Effector memory CD4-positive, alpha-beta T cell (primary cell): ENCODE measurements around the gene TIAM1.

Experiments used
- DNase-seq, 3 donors: peaks; one replicate each; pipeline ENCODE4 v3.0.0-alpha.2; 2020
- H3K27ac ChIP-seq: 2 replicates; pipeline ENCODE4 v1.7.0; 2013; ENCODE audit warnings: mild to moderate bottlenecking, low read length, moderate library complexity; ENCODE audit not compliant: insufficient read depth, poor library complexity, severe bottlenecking
- H3K27me3 ChIP-seq: replicated peaks from 2 replicates; pipeline ENCODE4 v1.7.0; 2013; ENCODE audit warnings: mild to moderate bottlenecking, low read length; ENCODE audit not compliant: insufficient read depth, control insufficient read depth, poor library complexity, severe bottlenecking
- H3K36me3 ChIP-seq: 2 replicates; pipeline ENCODE4 v1.7.0; 2013; ENCODE audit warnings: mild to moderate bottlenecking, low read length, moderate library complexity; ENCODE audit not compliant: control insufficient read depth, insufficient read depth
- H3K4me1 ChIP-seq: 2 replicates; pipeline ENCODE4 v1.7.0; 2013; ENCODE audit warnings: low read length, mild to moderate bottlenecking; ENCODE audit not compliant: control insufficient read depth, insufficient read depth, poor library complexity, severe bottlenecking
- H3K4me3 ChIP-seq: 2 replicates; pipeline ENCODE4 v1.7.0; 2013; ENCODE audit warnings: low read length, low read depth, mild to moderate bottlenecking; ENCODE audit not compliant: insufficient read depth, poor library complexity, severe bottlenecking
- H3K9me3 ChIP-seq: 2 replicates; pipeline ENCODE4 v1.7.0; 2013; ENCODE audit warnings: mild to moderate bottlenecking, low read length, moderate library complexity; ENCODE audit not compliant: control insufficient read depth

Gene TIAM1

GRCh38 chr21:31356440-31356839, 12.4 kb upstream of the TIAM1 start:
- H3K9me3 ChIP-seq = no peaks in the 10 kb centered on the region
- H3K36me3 ChIP-seq = no peaks in the 10 kb centered on the region
- H3K27me3 ChIP-seq = no peaks in the 10 kb centered on the region
- H3K4me1 ChIP-seq = peaks cover 24% of the 10 kb centered on the region
- no peak overlapping the region for H3K27ac ChIP-seq
- no peak for DNase-seq
- no peak overlapping the region for H3K4me3 ChIP-seq

DNA sequence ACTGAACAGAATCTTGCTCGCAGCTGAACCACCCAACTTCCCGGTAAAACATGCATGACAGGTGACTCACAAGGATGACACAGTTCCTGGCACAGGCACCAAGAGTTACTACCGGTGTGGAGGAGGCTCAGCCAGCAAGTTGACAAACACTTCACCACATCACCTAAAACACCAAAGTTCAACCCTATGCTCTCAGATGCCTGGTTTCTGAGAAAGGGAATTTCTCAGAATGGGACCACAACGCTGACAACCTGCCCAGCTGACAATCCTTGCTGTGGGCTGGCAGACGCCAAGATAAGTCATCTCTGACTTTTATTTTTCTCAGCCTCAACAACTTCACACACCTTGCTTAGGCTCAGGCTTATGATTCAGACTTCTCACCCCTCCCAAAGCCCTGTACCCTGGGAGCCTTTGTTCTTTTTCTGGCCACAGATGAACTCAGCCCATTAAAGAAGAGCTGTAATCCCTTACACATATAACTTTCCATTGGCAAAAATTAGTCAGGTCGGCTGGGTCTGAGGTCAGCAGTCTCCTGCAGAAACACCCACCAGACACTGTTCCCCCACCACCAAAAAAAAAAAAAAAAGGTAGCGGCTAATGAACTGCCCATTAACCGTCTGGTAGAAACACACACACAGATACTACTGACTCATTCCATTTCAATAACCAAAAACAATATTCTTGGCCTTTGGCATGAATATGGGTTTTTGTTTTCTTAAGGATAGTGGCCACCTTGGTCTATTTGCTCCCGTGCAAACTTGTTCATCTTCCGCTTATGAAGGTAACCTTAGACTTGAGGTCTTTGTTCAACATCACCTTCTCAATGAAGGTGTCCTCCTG, 10.8 kb upstream of the TIAM1 start:
- H3K36me3 ChIP-seq = no peaks in the 10 kb centered on the region
- peak overlapping the region; percentile 64 for H3K27ac ChIP-seq
- peak; percentile 42 to 70 (median 53) for DNase-seq
- H3K9me3 ChIP-seq = no peaks in the 10 kb centered on the region
- no peaks in the 10 kb centered on the region for H3K27me3 ChIP-seq
- H3K4me1 ChIP-seq = peaks cover 24% of the 10 kb centered on the region
- H3K4me3 ChIP-seq = no peak overlapping the region

DNA sequence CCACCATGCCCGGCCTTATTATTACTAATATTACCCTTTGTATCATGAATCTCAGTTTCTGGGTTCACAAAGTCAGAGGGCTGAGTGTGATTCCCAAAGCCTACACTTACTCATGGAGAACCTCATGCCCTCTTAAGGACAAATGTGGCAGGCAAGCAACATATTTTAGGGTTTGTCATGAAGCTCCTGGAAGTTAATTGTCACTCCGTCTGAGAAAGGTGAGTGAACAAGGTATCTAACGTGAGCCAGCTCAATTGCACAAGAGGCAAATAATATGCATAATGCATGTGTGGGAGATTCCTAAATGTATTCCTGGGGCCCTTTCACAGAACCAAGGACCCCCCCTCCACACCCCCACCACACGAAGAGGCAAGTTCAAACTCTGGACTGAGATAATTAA, 10.1 kb upstream of the TIAM1 start:
- Histone ChIP-seq H3K27me3 (no peaks in the 10 kb centered on the region), H3K4me3 (no peak overlapping the region), H3K27ac (peak overlapping the region; percentile 64), H3K36me3 (no peaks in the 10 kb centered on the region), H3K9me3 (no peaks in the 10 kb centered on the region), H3K4me1 (peaks cover 24% of the 10 kb centered on the region)
- no peak for DNase-seq

DNA sequence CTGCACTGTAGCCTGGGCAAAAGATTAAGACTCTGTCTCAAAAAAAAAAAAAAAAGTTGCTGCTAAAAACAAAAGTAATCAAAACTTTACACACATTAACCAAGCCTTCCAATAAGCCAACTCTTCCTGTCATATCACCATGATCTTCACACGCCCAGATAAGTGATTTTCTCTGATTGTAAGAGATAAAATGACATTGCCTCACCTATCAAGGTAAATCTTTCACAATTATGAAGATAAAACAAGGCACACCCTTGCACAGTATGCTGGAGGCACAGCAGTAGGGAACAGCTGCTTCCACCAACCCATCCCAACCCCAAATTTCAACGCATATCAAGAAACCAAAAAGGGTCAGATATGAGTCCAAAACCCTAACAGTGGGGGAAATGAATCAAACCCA, 8.8 kb upstream of the TIAM1 start:
- H3K36me3 ChIP-seq = no peaks in the 10 kb centered on the region
- no peaks in the 10 kb centered on the region for H3K9me3 ChIP-seq
- no peak for DNase-seq
- H3K4me3 ChIP-seq = no peak overlapping the region
- no peaks in the 10 kb centered on the region for H3K27me3 ChIP-seq
- no peak overlapping the region for H3K27ac ChIP-seq
- peaks cover 24% of the 10 kb centered on the region for H3K4me1 ChIP-seq

DNA sequence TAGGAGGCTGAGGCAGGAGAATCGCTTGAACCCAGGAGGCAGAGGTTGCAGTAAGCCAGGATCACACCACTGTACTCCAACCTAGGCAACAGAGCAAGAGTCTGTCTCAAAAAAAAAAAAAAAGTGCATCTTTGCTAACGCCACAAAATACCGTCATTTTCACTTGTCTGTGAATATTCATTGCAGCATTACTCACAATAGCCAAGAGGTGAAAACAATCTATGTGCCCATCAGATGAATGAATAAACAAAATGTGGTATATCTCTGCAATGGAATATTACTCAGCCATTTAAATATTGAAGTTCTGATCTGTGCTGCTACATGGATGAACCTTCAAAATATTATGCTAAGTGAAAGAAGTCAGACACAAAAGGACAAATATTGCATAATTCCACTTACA, 7.9 kb upstream of the TIAM1 start:
- Histone ChIP-seq H3K4me1 (peaks cover 24% of the 10 kb centered on the region), H3K27me3 (no peaks in the 10 kb centered on the region), H3K4me3 (no peak overlapping the region), H3K9me3 (no peaks in the 10 kb centered on the region), H3K36me3 (no peaks in the 10 kb centered on the region), H3K27ac (no peak overlapping the region)
- DNase-seq = no peak

DNA sequence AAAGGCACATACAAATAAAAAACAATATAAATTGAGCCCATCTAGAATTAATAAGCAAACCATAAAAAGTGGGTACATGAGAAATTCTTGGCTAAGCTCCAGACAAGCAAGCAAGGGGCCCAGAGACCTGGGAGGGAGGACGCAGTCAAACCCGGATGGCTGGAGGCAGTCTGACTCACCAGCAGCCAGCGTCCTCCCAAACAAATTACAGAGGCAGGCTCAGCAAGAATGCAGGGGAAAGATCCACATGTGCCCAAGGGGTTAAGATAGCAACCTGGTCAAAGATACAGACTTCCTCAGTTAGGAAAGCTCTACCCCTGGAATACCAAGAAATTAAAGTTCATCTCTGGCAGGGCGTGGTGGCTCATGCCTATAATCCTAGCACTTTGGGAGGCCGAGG, 7.4 kb upstream of the TIAM1 start:
- no peaks in the 10 kb centered on the region for H3K36me3 ChIP-seq
- H3K4me3 ChIP-seq = no peak overlapping the region
- H3K4me1 ChIP-seq = peaks cover 24% of the 10 kb centered on the region
- no peak for DNase-seq
- no peaks in the 10 kb centered on the region for H3K27me3 ChIP-seq
- H3K9me3 ChIP-seq = no peaks in the 10 kb centered on the region
- H3K27ac ChIP-seq = no peak overlapping the region

DNA sequence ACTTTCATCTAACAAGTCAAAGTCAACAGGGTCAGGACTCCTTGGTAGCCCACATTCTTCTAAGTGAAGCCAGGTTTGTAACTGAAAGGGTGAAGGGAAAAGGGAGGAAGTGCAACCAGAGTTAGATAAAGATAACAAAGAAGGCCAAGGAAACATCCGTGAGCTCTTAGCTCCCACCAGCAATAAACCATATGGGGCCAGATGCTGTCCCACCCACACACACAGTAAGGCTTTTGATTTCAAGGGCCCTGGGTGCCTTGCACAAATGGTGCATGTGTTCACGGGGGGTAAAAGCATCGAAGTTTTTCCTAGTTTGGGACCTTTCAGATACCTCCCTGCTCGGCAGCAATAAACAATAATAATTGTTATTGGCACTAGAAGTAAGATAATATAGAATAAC, 5.1 kb upstream of the TIAM1 start:
- peaks cover 10% of the 10 kb centered on the region for H3K4me1 ChIP-seq
- no peak overlapping the region for H3K27ac ChIP-seq
- DNase-seq = no peak
- H3K4me3 ChIP-seq = no peak overlapping the region
- H3K9me3 ChIP-seq = no peaks in the 10 kb centered on the region
- H3K27me3 ChIP-seq = no peaks in the 10 kb centered on the region
- no peaks in the 10 kb centered on the region for H3K36me3 ChIP-seq

DNA sequence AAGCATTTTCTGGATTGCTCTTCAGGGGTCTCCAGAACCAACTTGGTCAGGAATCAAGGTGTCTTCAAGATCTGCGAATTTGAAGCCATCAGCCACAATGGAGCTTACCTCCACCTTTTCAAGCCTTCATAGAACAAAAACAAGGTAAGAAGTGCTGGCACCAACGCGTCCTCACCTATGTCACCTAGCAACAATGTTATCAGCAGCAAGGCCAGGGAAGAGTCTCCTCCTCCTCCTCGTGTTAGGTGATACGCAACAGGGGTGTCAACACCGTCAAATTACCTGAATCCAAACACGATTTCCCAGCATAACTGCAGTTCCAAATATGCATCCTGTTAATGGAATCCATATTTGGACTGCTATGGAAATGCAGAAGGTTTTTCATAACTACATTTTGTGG, 4.1 kb upstream of the TIAM1 start:
- Histone ChIP-seq H3K9me3 (no peaks in the 10 kb centered on the region), H3K27ac (no peak overlapping the region), H3K4me3 (no peak overlapping the region), H3K27me3 (no peaks in the 10 kb centered on the region), H3K36me3 (no peaks in the 10 kb centered on the region), H3K4me1 (peaks cover 4% of the 10 kb centered on the region)
- no peak for DNase-seq

GRCh38 chr21:31347435-31348032, 3.5 kb upstream of the TIAM1 start:
- Histone ChIP-seq H3K4me3 (no peak overlapping the region), H3K9me3 (no peaks in the 10 kb centered on the region)
- DNase-seq = no peak

DNA sequence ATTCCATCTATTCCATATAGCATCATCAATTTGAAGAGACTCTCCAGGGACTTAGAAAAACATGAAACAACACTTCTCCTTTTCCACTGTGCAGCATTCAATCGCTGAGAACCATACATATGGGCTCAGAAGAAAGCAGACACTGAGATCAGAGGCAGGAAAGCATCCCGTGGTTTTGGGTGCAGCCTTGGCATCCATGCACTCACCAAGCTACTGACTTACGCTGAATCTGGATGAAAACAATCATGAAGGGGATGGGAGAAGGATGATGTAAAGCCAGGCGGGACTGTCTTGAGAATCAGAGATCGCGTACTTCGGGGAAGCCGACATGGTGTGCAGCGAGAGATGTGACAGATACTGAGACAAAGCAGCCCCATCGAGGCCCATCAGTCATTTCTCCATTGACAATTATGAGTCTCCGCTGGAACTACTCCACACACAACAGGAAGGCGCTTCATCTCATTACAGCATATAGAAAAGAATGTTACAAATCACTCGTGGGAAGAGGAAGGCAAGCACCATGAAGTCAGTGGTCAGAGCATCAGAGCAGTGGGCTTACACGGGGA, 2.3 kb upstream of the TIAM1 start:
- Histone ChIP-seq H3K4me3 (no peak overlapping the region), H3K9me3 (no peaks in the 10 kb centered on the region), H3K36me3 (no peaks in the 10 kb centered on the region), H3K27ac (no peak overlapping the region), H3K4me1 (no peaks in the 10 kb centered on the region), H3K27me3 (no peaks in the 10 kb centered on the region)
- no peak for DNase-seq

More at GRCh38 chr21:31347435-31348032, 3.5 kb upstream of the TIAM1 start:
- Histone ChIP-seq H3K27me3 (no peaks in the 10 kb centered on the region), H3K27ac (no peak overlapping the region), H3K36me3 (no peaks in the 10 kb centered on the region), H3K4me1 (no peaks in the 10 kb centered on the region)
